MCF 10A (cell line): ENCODE results near the gene PRSS56. TPM values are rescaled to one million over a fixed set of nuclear protein-coding genes. Genes with fewer than 3 reads are reported as not detected.
A peak's percentile ranks its signal among the peaks of the same experiment; 100 is the strongest.

Experiments
- BruUV-seq: library from RNA; stranded (reverse); fragments of 400-500 nt; replicated peaks from 2 replicates; lab custom pipeline; 2021; lab: Mats Ljungman, UMichigan
- CTCF ChIA-PET: fragments of 300-600 bp; sonication (Branson Sonifier 250); formaldehyde crosslinking; extraction: SDS; loops from one replicate; lab custom pipeline; 2021; ENCODE audit warnings: antibody characterized with exemption, inconsistent platforms; lab: Yijun Ruan, JAX
- POLR2A ChIA-PET: fragments of 300-600, 350-650 bp; sonication (Branson Sonifier 250); formaldehyde crosslinking; extraction: SDS; loops from one replicate; lab custom pipeline; 2020; ENCODE audit warnings: antibody characterized with exemption, inconsistent platforms; lab: Yijun Ruan, JAX
- DNase-seq: peaks from one replicate; pipeline ENCODE4 v3.0.0-alpha.2; 2018; ENCODE audit not compliant: unreplicated experiment
- H3K27ac Mint-ChIP-seq: one replicate; pipeline ENCODE4 v1.8.0; 2022; ENCODE audit warnings: mild to moderate bottlenecking, low read depth, mixed read lengths; ENCODE audit not compliant: unreplicated experiment
- H3K27me3 Mint-ChIP-seq: one replicate; pipeline ENCODE4 v1.8.0; 2022; ENCODE audit warnings: mixed read lengths; ENCODE audit not compliant: insufficient read depth, unreplicated experiment
- H3K36me3 Mint-ChIP-seq: one replicate; pipeline ENCODE4 v1.8.0; 2022; ENCODE audit warnings: mild to moderate bottlenecking, moderate library complexity, mixed read lengths; ENCODE audit not compliant: insufficient read depth, unreplicated experiment
- H3K4me1 Mint-ChIP-seq: one replicate; pipeline ENCODE4 v1.8.0; 2022; ENCODE audit warnings: mixed read lengths; ENCODE audit not compliant: insufficient read depth, unreplicated experiment
- H3K4me3 Mint-ChIP-seq: one replicate; pipeline ENCODE4 v1.8.0; 2022; ENCODE audit warnings: mild to moderate bottlenecking, moderate library complexity, mixed read lengths; ENCODE audit not compliant: unreplicated experiment
- H3K9me3 Mint-ChIP-seq: one replicate; pipeline ENCODE4 v1.8.0; 2022; ENCODE audit warnings: mixed read lengths; ENCODE audit not compliant: unreplicated experiment
- intact Hi-C: fragments of 100-400 bp; cut with micrococcal nuclease; formaldehyde crosslinking; loops from 2 replicates; pipeline ENCODE4 v1.14.1; 2022
- total RNA-seq: library from RNA; stranded (reverse); gene quantifications from 2 replicates; pipeline ENCODE4 v1.2.3, GENCODE V29; 2022
- TF ChIP-seq, protein P1 (sequence below): fragments of 200-600 bp; IDR thresholded peaks from one replicate; pipeline ENCODE4 v1.8.0; 2022; ENCODE audit warnings: antibody characterized with exemption, mild to moderate bottlenecking; ENCODE audit not compliant: unreplicated experiment

PRSS56 gene
- total RNA-seq, 1 experiment from 2014 or later, result not detected

DNA sequence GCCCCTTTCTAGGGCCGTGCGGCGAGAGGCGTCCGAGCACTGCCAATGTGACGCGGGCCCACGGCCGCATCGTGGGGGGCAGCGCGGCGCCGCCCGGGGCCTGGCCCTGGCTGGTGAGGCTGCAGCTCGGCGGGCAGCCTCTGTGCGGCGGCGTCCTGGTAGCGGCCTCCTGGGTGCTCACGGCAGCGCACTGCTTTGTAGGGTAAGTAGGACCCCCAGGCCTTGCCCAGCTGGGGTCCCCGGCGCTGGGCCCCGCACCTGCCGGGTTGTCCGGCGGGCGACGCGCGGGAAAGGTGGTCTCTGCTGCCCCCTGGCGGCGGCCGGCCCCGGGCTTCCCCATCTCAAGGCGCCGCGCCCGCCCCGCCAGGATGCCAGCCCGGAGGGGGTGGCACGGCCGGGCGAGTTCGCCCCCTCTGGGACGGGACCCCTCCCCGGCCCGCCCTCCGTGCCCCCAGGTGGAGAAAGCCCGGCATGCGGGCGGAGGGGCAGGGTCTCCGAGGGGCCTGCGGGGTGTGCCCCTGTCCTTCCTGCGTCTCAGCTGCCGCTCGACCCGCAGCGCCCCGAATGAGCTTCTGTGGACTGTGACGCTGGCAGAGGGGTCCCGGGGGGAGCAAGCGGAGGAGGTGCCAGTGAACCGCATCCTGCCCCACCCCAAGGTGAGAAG, 1.9 kb downstream of the PRSS56 start:
- BruUV-seq, result no TSS peak
- intact Hi-C loops, result loop anchor here (1.0 to 2.0 kb wide), 2 partner anchors 78 to 621 kb away; no protein-coding TSS in a partner anchor
- Mint-ChIP-seq H3K27me3 (peaks cover 11% of the 10 kb centered on the region), H3K4me1 (no peaks in the 10 kb centered on the region), H3K9me3 (no peaks in the 10 kb centered on the region), H3K36me3 (no peaks in the 10 kb centered on the region), H3K4me3 (no peak overlapping the region), H3K27ac (no peak overlapping the region)
- ChIA-PET POLR2A (no interaction called here), CTCF (interaction anchor here (0.5 to 2.5 kb wide), 12 partner anchors 9 to 95 kb away, joined by 3 to 17 read pairs (median 3); no protein-coding TSS in a partner anchor)
- peak; percentile 38 for DNase-seq
- TF ChIP-seq, protein P1, sequence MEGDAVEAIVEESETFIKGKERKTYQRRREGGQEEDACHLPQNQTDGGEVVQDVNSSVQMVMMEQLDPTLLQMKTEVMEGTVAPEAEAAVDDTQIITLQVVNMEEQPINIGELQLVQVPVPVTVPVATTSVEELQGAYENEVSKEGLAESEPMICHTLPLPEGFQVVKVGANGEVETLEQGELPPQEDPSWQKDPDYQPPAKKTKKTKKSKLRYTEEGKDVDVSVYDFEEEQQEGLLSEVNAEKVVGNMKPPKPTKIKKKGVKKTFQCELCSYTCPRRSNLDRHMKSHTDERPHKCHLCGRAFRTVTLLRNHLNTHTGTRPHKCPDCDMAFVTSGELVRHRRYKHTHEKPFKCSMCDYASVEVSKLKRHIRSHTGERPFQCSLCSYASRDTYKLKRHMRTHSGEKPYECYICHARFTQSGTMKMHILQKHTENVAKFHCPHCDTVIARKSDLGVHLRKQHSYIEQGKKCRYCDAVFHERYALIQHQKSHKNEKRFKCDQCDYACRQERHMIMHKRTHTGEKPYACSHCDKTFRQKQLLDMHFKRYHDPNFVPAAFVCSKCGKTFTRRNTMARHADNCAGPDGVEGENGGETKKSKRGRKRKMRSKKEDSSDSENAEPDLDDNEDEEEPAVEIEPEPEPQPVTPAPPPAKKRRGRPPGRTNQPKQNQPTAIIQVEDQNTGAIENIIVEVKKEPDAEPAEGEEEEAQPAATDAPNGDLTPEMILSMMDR, result peak; percentile 90

DNA sequence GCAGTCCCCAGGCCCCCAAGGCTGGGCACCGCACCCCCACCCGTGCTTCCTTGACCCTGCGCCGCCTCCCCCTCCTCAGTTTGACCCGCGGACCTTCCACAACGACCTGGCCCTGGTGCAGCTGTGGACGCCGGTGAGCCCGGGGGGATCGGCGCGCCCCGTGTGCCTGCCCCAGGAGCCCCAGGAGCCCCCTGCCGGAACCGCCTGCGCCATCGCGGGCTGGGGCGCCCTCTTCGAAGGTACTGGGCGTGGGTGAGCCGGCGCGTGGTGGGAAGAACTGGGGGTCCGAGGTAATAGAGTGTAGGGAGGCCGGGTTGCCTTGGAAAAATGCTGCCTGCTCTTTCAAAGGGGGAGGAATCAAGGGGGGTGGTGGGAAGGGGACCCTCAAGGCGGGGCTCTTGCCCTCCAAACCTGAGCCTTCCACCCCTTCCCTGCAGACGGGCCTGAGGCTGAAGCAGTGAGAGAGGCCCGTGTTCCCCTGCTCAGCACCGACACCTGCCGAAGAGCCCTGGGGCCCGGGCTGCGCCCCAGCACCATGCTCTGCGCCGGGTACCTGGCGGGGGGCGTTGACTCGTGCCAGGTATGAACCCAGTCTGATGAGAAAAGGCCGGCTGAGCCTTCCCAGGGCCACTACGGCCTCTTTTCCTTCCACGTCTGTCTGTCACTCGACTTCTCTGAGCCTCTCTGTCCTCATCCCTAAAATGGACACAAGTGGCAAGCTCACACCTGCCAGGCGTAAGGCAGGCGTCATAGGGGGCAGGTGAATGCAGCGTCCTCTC, 2.6 kb downstream of the PRSS56 start:
- H3K4me1 Mint-ChIP-seq, result no peaks in the 10 kb centered on the region
- no peak for DNase-seq
- no peaks in the 10 kb centered on the region for H3K36me3 Mint-ChIP-seq
- intact Hi-C loops, result loop anchor here (1.0 kb wide), 1 partner anchor 79 kb away; no protein-coding TSS in a partner anchor
- BruUV-seq, result no TSS peak
- ChIA-PET CTCF (interaction anchor here (0.5 to 2.5 kb wide), 8 partner anchors 8 to 96 kb away, joined by 3 to 17 read pairs (median 4); no protein-coding TSS in a partner anchor), POLR2A (no interaction called here)
- H3K27me3 Mint-ChIP-seq, result peaks cover 11% of the 10 kb centered on the region
- H3K27ac Mint-ChIP-seq, result no peak overlapping the region
- TF ChIP-seq, protein P1, result no peak
- H3K9me3 Mint-ChIP-seq, result no peaks in the 10 kb centered on the region
- H3K4me3 Mint-ChIP-seq, result no peak overlapping the region

DNA sequence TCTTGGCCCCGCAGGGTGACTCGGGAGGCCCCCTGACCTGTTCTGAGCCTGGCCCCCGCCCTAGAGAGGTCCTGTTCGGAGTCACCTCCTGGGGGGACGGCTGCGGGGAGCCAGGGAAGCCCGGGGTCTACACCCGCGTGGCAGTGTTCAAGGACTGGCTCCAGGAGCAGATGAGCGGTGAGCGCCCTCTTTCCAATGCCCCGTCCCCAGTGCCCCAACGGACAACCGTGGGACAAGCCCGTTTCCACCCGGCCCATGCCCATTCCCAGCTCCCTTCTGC, 3.2 kb downstream of the PRSS56 start:
- BruUV-seq, result no TSS peak
- intact Hi-C loops, result no loop called here
- ChIA-PET CTCF (interaction anchor here (0.7 to 2.5 kb wide), 5 partner anchors 12 to 672 kb away, joined by 3 to 17 read pairs (median 4); no protein-coding TSS in a partner anchor), POLR2A (no interaction called here)
- Mint-ChIP-seq H3K36me3 (no peaks in the 10 kb centered on the region), H3K4me1 (no peaks in the 10 kb centered on the region), H3K27me3 (peaks cover 11% of the 10 kb centered on the region), H3K4me3 (no peak overlapping the region), H3K27ac (no peak overlapping the region), H3K9me3 (no peaks in the 10 kb centered on the region)
- TF ChIP-seq, protein P1, result no peak
- no peak for DNase-seq
